PC-9 (cell line): ENCODE data around the gene ARHGDIG. TPM values are rescaled to one million over a fixed set of nuclear protein-coding genes. Genes with fewer than 3 reads are reported as not detected.

Source experiments
- BruUV-seq: library from RNA; stranded (reverse); fragments of 400-500 nt; replicated peaks from 2 replicates; lab custom pipeline; 2021; lab: Mats Ljungman, UMichigan
- CTCF ChIA-PET: fragments of 300-600 bp; sonication (Branson Sonifier 250); formaldehyde crosslinking; loops from one replicate; lab custom pipeline; 2022; ENCODE audit warnings: antibody characterized with exemption; lab: Charles Lee
- POLR2A ChIA-PET: fragments of 300-600 bp; sonication (Branson Sonifier 250); formaldehyde crosslinking; loops from one replicate; lab custom pipeline; 2022; ENCODE audit warnings: antibody characterized with exemption; ENCODE audit not compliant: unreplicated experiment; lab: Charles Lee
- DNase-seq, 2 experiments: peaks; one replicate each; pipeline versions ENCODE4 v3.0.0 to v3.0.0-alpha.2; 2015 to 2022; ENCODE audit warnings: mixed read lengths in 1 of 2
- H2AFZ ChIP-seq: fragments of 200-600 bp; sonication (generic); 2 replicates; pipeline ENCODE4 v1.8.1; 2017; ENCODE audit warnings: antibody characterized with exemption
- H3F3A ChIP-seq: fragments of 200-600 bp; sonication (generic); 2 replicates; pipeline ENCODE4 v1.8.1; 2017; ENCODE audit warnings: antibody characterized with exemption, mild to moderate bottlenecking, low read depth; ENCODE audit not compliant: insufficient read depth
- H3K27ac ChIP-seq: fragments of 200-600 bp; sonication (generic); 2 replicates; pipeline ENCODE4 v1.6.1; 2016; ENCODE audit warnings: mixed run types
- H3K27me3 ChIP-seq: fragments of 200-600 bp; sonication (generic); 2 replicates; pipeline ENCODE4 v1.6.1; 2016; ENCODE audit warnings: low read depth, mixed run types; ENCODE audit not compliant: insufficient read depth
- H3K36me3 ChIP-seq: fragments of 200-600 bp; sonication (generic); 2 replicates; pipeline ENCODE4 v1.6.1; 2016; ENCODE audit warnings: low read depth, mixed run types
- H3K4me1 ChIP-seq: fragments of 200-600 bp; sonication (generic); replicated peaks from 2 replicates; pipeline ENCODE4 v1.6.1; 2016; ENCODE audit warnings: mixed run types; ENCODE audit not compliant: insufficient read depth
- H3K4me2 ChIP-seq: fragments of 200-600 bp; sonication (generic); 2 replicates; pipeline ENCODE4 v1.6.1; 2017; ENCODE audit warnings: mixed run types
- H3K4me3 ChIP-seq: fragments of 200-600 bp; sonication (generic); 2 replicates; pipeline ENCODE4 v1.6.1; 2016; ENCODE audit warnings: mixed run types
- H3K79me2 ChIP-seq: fragments of 200-600 bp; sonication (generic); 2 replicates; pipeline ENCODE4 v1.6.1; 2017; ENCODE audit warnings: low read depth, mixed run types
- H3K9me2 ChIP-seq: fragments of 200-600 bp; sonication (generic); 2 replicates; pipeline ENCODE4 v1.8.1; 2017; ENCODE audit warnings: mild to moderate bottlenecking; ENCODE audit not compliant: insufficient read depth
- H3K9me3 ChIP-seq: fragments of 200-600 bp; sonication (generic); 2 replicates; pipeline ENCODE4 v1.8.1; 2016; ENCODE audit warnings: low read depth; ENCODE audit not compliant: insufficient read depth
- H4K20me1 ChIP-seq: fragments of 200-600 bp; sonication (generic); 2 replicates; pipeline ENCODE4 v1.8.1; 2017; ENCODE audit not compliant: insufficient read depth
- CTCF ChIP-seq: fragments of 200-600 bp; sonication (generic); conservative IDR thresholded peaks from 2 replicates; pipeline ENCODE4 v1.6.1; 2017; ENCODE audit warnings: mixed run types, antibody characterized with exemption, mild to moderate bottlenecking, moderate library complexity
- EZH2 ChIP-seq: fragments of 200-600 bp; sonication (generic); IDR thresholded peaks from 2 replicates; pipeline ENCODE4 v1.8.0; 2017; ENCODE audit warnings: antibody characterized with exemption, low read depth
- intact Hi-C: fragments of 100-400 bp; cut with micrococcal nuclease; formaldehyde crosslinking; loops from one replicate; pipeline ENCODE4 v1.10.0; 2022; ENCODE audit not compliant: unreplicated experiment
- total RNA-seq: library from RNA; stranded (reverse); gene quantifications from 2 replicates; pipeline ENCODE4 v1.2.3, GENCODE V29; 2021

ARHGDIG gene
- total RNA-seq, 1 experiment from 2014 or later = not detected

DNA sequence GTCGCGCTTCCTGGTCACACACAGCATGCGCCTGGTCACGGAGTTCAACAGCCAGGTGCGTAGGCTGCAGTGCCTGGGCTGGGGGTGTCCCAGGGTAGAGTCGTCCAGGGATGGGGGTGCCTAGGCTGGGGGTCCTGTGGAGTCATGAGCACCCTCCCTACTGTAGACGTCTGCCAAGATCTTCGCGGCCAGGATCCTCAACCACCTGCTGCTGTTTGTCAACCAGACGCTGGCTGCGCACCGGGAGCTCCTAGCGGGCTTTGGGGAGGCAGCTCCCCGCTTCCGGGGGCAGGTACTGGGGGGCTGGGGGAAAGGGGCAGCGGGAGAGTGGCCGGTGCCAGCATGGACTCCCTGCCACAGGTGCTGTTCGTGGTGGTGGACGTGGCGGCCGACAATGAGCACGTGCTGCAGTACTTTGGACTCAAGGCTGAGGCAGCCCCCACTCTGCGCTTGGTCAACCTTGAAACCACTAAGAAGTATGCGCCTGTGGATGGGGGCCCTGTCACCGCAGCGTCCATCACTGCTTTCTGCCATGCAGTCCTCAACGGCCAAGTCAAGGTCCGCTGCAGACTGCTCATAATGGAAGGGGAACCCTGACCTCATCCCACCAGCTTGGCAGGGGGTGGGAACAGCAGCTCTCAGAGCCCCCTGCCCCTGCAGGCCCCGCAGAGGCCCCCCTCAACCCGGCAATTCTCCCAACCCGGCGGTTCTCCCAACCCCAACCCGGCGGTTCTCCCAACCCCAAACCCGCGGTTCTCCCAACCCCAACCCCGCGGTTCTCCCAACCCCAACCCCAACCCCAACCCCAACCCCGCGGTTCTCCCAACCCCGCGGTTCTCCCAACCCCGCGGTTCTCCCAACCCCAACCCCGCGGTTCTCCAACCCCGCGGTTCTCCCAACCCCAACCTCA lies 5.0 kb downstream of the ARHGDIG start:
- H3F3A ChIP-seq = peaks cover 5% of the 10 kb centered on the region; the same call in 1 of the 2 replicates
- H3K4me2 ChIP-seq = no peak overlapping the region
- no peaks in the 10 kb centered on the region for H3K79me2 ChIP-seq
- BruUV-seq = no TSS peak
- H3K27ac ChIP-seq = no peak overlapping the region
- no peak overlapping the region for H3K4me3 ChIP-seq
- H3K36me3 ChIP-seq = no peaks in the 10 kb centered on the region
- peaks cover 6% of the 10 kb centered on the region; the same call in 1 of the 2 replicates for H3K27me3 ChIP-seq
- H3K9me2 ChIP-seq = no peaks in the 10 kb centered on the region
- H2AFZ ChIP-seq = no peak overlapping the region
- no peaks in the 10 kb centered on the region for H3K9me3 ChIP-seq
- DNase-seq = no peak
- no peaks in the 10 kb centered on the region for H3K4me1 ChIP-seq
- no peaks in the 10 kb centered on the region for H4K20me1 ChIP-seq
- ChIA-PET POLR2A (no interaction called here), CTCF (no interaction called here)
- TF ChIP-seq CTCF = no peak
- TF ChIP-seq EZH2 = no peak
- intact Hi-C loops = no loop called here

- Histone ChIP-seq H3K9me2 (no peaks in the 10 kb centered on the region), H2AFZ (no peak overlapping the region), H3K36me3 (no peaks in the 10 kb centered on the region), H3K27me3 (no peaks in the 10 kb centered on the region), H4K20me1 (no peaks in the 10 kb centered on the region; the same call in 1 of the 2 replicates), H3K4me2 (no peak overlapping the region), H3K9me3 (no peaks in the 10 kb centered on the region), H3K27ac (no peak overlapping the region), H3K4me3 (no peak overlapping the region), H3K4me1 (no peaks in the 10 kb centered on the region), H3K79me2 (no peaks in the 10 kb centered on the region), H3F3A (peaks cover 5% of the 10 kb centered on the region; the same call in 1 of the 2 replicates)
- intact Hi-C loops = no loop called here
- no peak for DNase-seq
- ChIA-PET POLR2A (no interaction called here), CTCF (no interaction called here)
- BruUV-seq = no TSS peak
- TF ChIP-seq CTCF (no peak), EZH2 (no peak)
Observed at GRCh38 chr16:286491-287297, 6.3 kb downstream of the ARHGDIG start.

DNA sequence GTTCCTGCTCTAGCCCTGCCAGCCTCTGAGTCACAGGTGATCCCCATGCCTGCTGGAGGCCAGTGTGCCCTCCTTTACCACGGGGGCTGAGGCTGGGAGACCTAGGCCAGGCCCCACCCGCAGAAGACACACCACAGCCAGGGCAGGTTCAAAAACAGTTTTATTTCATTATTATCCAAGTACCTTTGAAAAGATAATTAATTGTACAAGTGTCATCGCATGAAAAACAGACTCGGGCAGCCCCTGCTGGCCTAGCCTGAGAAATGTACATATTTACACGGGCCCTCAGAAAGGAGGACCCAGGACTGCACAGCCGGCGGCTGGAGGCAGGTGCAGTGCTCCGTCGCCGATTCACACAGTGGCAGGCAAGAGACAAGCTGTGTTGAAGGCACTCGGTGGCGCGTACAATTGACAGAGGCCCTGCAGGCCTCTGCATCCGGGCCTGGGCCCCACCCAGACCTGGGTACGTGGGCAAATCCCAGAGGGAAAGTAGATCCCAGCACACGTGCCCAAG lies 7.0 kb downstream of the ARHGDIG start:
- TF ChIP-seq CTCF = no peak
- no peak for TF ChIP-seq EZH2
- no peak for DNase-seq
- Histone ChIP-seq H3K4me2 (no peak overlapping the region), H3K4me3 (no peak overlapping the region), H2AFZ (no peak overlapping the region), H4K20me1 (no peaks in the 10 kb centered on the region; the same call in 1 of the 2 replicates), H3F3A (peaks cover 5% of the 10 kb centered on the region; the same call in 1 of the 2 replicates), H3K79me2 (no peaks in the 10 kb centered on the region), H3K27me3 (no peaks in the 10 kb centered on the region), H3K27ac (no peak overlapping the region), H3K9me2 (no peaks in the 10 kb centered on the region), H3K36me3 (no peaks in the 10 kb centered on the region), H3K9me3 (no peaks in the 10 kb centered on the region), H3K4me1 (no peaks in the 10 kb centered on the region)
- POLR2A ChIA-PET = no interaction called here
- CTCF ChIA-PET = no interaction called here
- intact Hi-C loops = no loop called here
- BruUV-seq = no TSS peak
